IMR-90 (cell line): ENCODE measurements around the gene TBC1D8. TPM values are rescaled to one million over a fixed set of nuclear protein-coding genes. Genes with fewer than 3 reads are reported as not detected.

ENCODE experiments used
- ATAC-seq: fragments of 200-7000 bp; cut with Tn5 transposase; 2 replicates; pipeline ENCODE4 v1.9.1; 2020; ENCODE audit warnings: low read depth, mild to moderate bottlenecking, moderate library complexity
- BruUV-seq: library from RNA; stranded (reverse); fragments of 400-500 nt; replicated peaks from 2 replicates; lab custom pipeline; 2021; lab: Mats Ljungman, UMichigan
- CTCF ChIA-PET: fragments of 300-600 bp; formaldehyde crosslinking; extraction: SDS; loops from one replicate; lab custom pipeline; 2021; ENCODE audit warnings: antibody characterized with exemption; lab: Yijun Ruan, JAX
- POLR2A ChIA-PET: fragments of 300-600 bp; sonication (Branson Sonifier 250); formaldehyde crosslinking; loops from one replicate; lab custom pipeline; 2022; ENCODE audit warnings: antibody characterized with exemption; ENCODE audit not compliant: unreplicated experiment; lab: Charles Lee
- DNase-seq: peaks from one replicate; pipeline ENCODE4 v3.0.0; 2013
- H2AFZ ChIP-seq: replicated peaks from 2 replicates; pipeline ENCODE3; 2013; ENCODE audit warnings: low read length, mild to moderate bottlenecking; ENCODE audit not compliant: poor library complexity
- H2AK5ac ChIP-seq: 2 replicates; pipeline ENCODE4 v1.6.1; 2013; ENCODE audit warnings: low read depth, low read length, inconsistent platforms
- H2AK9ac ChIP-seq: replicated peaks from 2 replicates; pipeline ENCODE3; 2013; ENCODE audit warnings: mild to moderate bottlenecking, low read depth, low read length, moderate library complexity; ENCODE audit not compliant: poor library complexity
- H2BK120ac ChIP-seq: 2 replicates; pipeline ENCODE4 v1.6.1; 2013; ENCODE audit warnings: low read depth, low read length, inconsistent platforms
- H2BK15ac ChIP-seq: 3 replicates; pipeline ENCODE4 v1.6.1; 2013; ENCODE audit warnings: low read depth, low read length, inconsistent platforms
- H2BK20ac ChIP-seq: 2 replicates; pipeline ENCODE4 v1.6.1; 2013; ENCODE audit warnings: low read depth, mild to moderate bottlenecking, inconsistent platforms, low read length, moderate library complexity
- H2BK5ac ChIP-seq: 2 replicates; pipeline ENCODE4 v1.6.1; 2013; ENCODE audit warnings: mild to moderate bottlenecking, low read depth, low read length, inconsistent platforms; ENCODE audit not compliant: poor library complexity, severe bottlenecking
- H3K14ac ChIP-seq: replicated peaks from 2 replicates; pipeline ENCODE4 v1.6.1; 2013; ENCODE audit warnings: low read depth, low read length, inconsistent platforms
- H3K18ac ChIP-seq: 2 replicates; pipeline ENCODE4 v1.6.1; 2013; ENCODE audit warnings: low read depth, low read length, control low read depth
- H3K23ac ChIP-seq: 2 replicates; pipeline ENCODE4 v1.6.1; 2013; ENCODE audit warnings: low read depth, low read length, inconsistent platforms
- H3K27ac ChIP-seq: 2 replicates; pipeline ENCODE4 v1.5.1; 2013; ENCODE audit warnings: mild to moderate bottlenecking, control low read depth, low read length; ENCODE audit not compliant: insufficient read depth
- H3K27me3 ChIP-seq: 2 replicates; pipeline ENCODE4 v1.6.1; 2013; ENCODE audit warnings: low read length; ENCODE audit not compliant: control insufficient read depth, insufficient read depth
- H3K36me3 ChIP-seq: 2 replicates; pipeline ENCODE4 v1.6.1; 2013; ENCODE audit warnings: low read length, mixed read lengths; ENCODE audit not compliant: control insufficient read depth, insufficient read depth
- H3K4ac ChIP-seq: 2 replicates; pipeline ENCODE4 v1.6.1; 2013; ENCODE audit warnings: low read depth, low read length, inconsistent platforms
- H3K4me1 ChIP-seq: 2 replicates; pipeline ENCODE4 v1.6.1; 2013; ENCODE audit warnings: low read length, mixed read lengths; ENCODE audit not compliant: control insufficient read depth, insufficient read depth
- H3K4me2 ChIP-seq: 2 replicates; pipeline ENCODE4 v1.6.1; 2013; ENCODE audit warnings: low read depth, mild to moderate bottlenecking, control low read depth, low read length, moderate library complexity
- H3K4me3 ChIP-seq: 2 replicates; pipeline ENCODE4 v1.5.1; 2013; ENCODE audit warnings: low read depth, mild to moderate bottlenecking, control low read depth, low read length, moderate library complexity; ENCODE audit not compliant: insufficient read depth
- H3K56ac ChIP-seq: 2 replicates; pipeline ENCODE4 v1.6.1; 2013; ENCODE audit warnings: low read length, inconsistent platforms; ENCODE audit not compliant: insufficient read depth; ENCODE audit errors: extremely low read depth
- H3K79me1 ChIP-seq, 2 experiments: 2 replicates each; pipeline ENCODE4 v1.6.1; 2013; ENCODE audit warnings: low read length in 2 of 2, inconsistent platforms in 1 of 2, low read depth in 1 of 2
- H3K9ac ChIP-seq: 2 replicates; pipeline ENCODE4 v1.6.1; 2013; ENCODE audit warnings: low read depth, low read length, control low read depth
- H3K9me1 ChIP-seq: 2 replicates; pipeline ENCODE4 v1.6.1; 2013; ENCODE audit warnings: low read length, inconsistent platforms; ENCODE audit not compliant: insufficient read depth
- H3K9me3 ChIP-seq: 2 replicates; pipeline ENCODE4 v1.6.1; 2013; ENCODE audit warnings: low read length; ENCODE audit not compliant: control insufficient read depth, insufficient read depth
- H4K20me1 ChIP-seq: 2 replicates; pipeline ENCODE4 v1.6.1; 2013; ENCODE audit warnings: low read length, inconsistent platforms; ENCODE audit not compliant: insufficient read depth
- H4K5ac ChIP-seq: 2 replicates; pipeline ENCODE4 v1.6.1; 2013; ENCODE audit warnings: mild to moderate bottlenecking, low read depth, low read length, control low read depth
- H4K8ac ChIP-seq, 2 experiments: 2 replicates each; pipeline ENCODE4 v1.6.1; 2013; ENCODE audit warnings: low read depth in 2 of 2, low read length in 2 of 2, control low read depth in 1 of 2, inconsistent platforms in 1 of 2
- H4K91ac ChIP-seq: 2 replicates; pipeline ENCODE4 v1.6.1; 2013; ENCODE audit warnings: low read depth, low read length, inconsistent platforms; ENCODE audit not compliant: insufficient read depth
- BHLHE40 ChIP-seq: fragments of 150-350 bp; IDR thresholded peaks from 2 replicates; pipeline ENCODE4 v1.6.1; 2016; ENCODE audit warnings: mild to moderate bottlenecking, low read depth, low read length
- CHD1 ChIP-seq: IDR thresholded peaks from 2 replicates; pipeline ENCODE4 v1.6.1; 2012; ENCODE audit warnings: low read depth, low read length, improper control_type of control experiment
- RCOR1 ChIP-seq: IDR thresholded peaks from 2 replicates; pipeline ENCODE4 v1.6.1; 2012; ENCODE audit warnings: mild to moderate bottlenecking, low read length, improper control_type of control experiment; ENCODE audit not compliant: insufficient replicate concordance
- WGBS, 2 experiments: methylation state at CpG; one replicate each; pipeline versions ENCODE4 v1.1.5 to v1.1.7; 2013; ENCODE audit warnings: missing lambda C conversion rate in 2 of 2; ENCODE audit not compliant: insufficient read length in 1 of 2; ENCODE audit errors: extremely low coverage in 2 of 2; 5-methylcytosine and 5-hydroxymethylcytosine counted together
- dilution Hi-C: fragments of 300-500 bp; cut with HindIII; formaldehyde crosslinking; loops from one replicate; pipeline ENCODE4 v1.14.3; 2018; ENCODE audit warnings: low sequenced_read_pairs; ENCODE audit not compliant: unreplicated experiment
- in situ Hi-C: fragments of 300-500 bp; cut with MboI; formaldehyde crosslinking; loops from 3 replicates; pipeline ENCODE4 v1.14.3; 2019; ENCODE audit warnings: low sequenced_read_pairs, inconsistent platforms, mixed read lengths
- intact Hi-C: fragments of 100-400 bp; cut with micrococcal nuclease; formaldehyde crosslinking; loops from 2 replicates; pipeline ENCODE4 v1.10.0; 2022
- polyA plus RNA-seq, 3 experiments: library from polyadenylated mRNA; depleted of rRNA; stranded (reverse); fragments of >200 nt; gene quantifications; 2 replicates each; pipeline ENCODE4 v1.2.3, GENCODE V29; 2012; ENCODE audit warnings: low replicate concordance in 1 of 3
- total RNA-seq: library from RNA; depleted of rRNA; stranded (reverse); fragments of >200 nt; gene quantifications from 2 replicates; pipeline ENCODE4 v1.2.3, GENCODE V29; 2012

Gene TBC1D8
- total and polyA plus RNA-seq, 2 of the 4 experiments (the other 2 are of a cell fraction): 1.3 to 1.5 TPM

DNA sequence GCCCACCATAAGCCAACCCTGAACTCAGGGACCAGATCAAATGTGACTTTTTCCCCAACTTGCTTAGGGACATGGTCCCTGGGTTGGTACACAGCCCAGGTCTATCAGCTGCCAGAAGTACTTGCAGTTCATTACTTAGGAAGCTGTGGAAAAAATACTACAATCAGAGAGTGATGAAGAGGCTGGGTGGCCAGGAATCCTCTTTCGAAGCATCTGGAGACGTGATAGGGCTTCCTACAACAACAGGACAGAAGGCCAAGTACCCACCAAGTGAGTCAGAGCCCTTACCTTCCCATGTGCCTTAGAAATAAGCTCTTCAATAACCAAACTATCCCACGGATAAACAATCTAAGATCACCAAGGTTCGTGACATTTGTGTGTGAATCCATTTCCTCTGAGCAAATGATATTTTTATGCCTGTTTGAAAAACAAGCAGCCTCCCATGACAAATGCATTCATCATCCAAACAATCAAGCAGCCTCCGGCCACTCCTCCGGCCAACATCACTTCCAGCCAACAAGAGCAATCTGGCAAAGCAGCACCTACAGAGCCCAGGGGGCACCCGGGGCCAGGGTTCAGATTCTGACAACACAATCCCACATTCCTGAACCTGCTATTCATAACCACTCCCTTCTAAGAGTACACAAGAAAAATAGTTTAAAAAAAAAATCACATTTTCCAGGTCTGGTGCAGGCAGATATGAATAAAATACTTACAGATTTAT is 26.4 kb downstream of the TBC1D8 start:
- Histone ChIP-seq H3K56ac (peak overlapping the region; percentile 52; the same call in 1 of the 2 replicates), H4K91ac (peak overlapping the region; percentile 70), H3K36me3 (no peaks in the 10 kb centered on the region), H3K18ac (0 out of 2 replicates have a peak overlapping the region, but pooled peaks have one; percentile 9), H3K27ac (peak overlapping the region; percentile 62), H2AK9ac (peak overlapping the region; percentile 20), H3K27me3 (no peaks in the 10 kb centered on the region), H2BK5ac (peak overlapping the region; percentile 66), H3K9me3 (no peaks in the 10 kb centered on the region), H3K9ac (no peak overlapping the region), H2BK120ac (peak overlapping the region; percentile 88), H4K5ac (no peak overlapping the region), H3K4me2 (peak overlapping the region; percentile 76), H2BK15ac (peak overlapping the region; percentile 77; the same call in 2 of the 3 replicates), H3K14ac (peak overlapping the region; percentile 84), H3K4ac (peak overlapping the region; percentile 87), H2AK5ac (peak overlapping the region; percentile 90), H3K79me1 (peaks cover 6 to 46% of the 10 kb centered on the region in 2 experiments; a peak in 3 of 4 replicates), H4K20me1 (peaks cover 10% of the 10 kb centered on the region; the same call in 1 of the 2 replicates), H3K4me3 (no peak overlapping the region), H2BK20ac (peak overlapping the region; percentile 88), H3K4me1 (peaks cover 18% of the 10 kb centered on the region), H3K9me1 (peaks cover 29% of the 10 kb centered on the region), H3K23ac (peak overlapping the region; percentile 80), H4K8ac (peak overlapping the region; percentile 3 to 86; a peak in 3 of 4 replicates), H2AFZ (no peak overlapping the region)
- TF ChIP-seq CHD1 (no peak), RCOR1 (peak; percentile 10), BHLHE40 (no peak)
- DNase-seq: peak; percentile 76
- WGBS, 2 experiments: no CpG with 5 or more reads among the region's 7 CpGs
- intact Hi-C loops: no loop called here
- CTCF ChIA-PET: interaction anchor here (0.8 to 1.6 kb wide), 2 partner anchors 64 to 89 kb away, joined by 3 to 4 read pairs; no protein-coding TSS in a partner anchor
- in situ Hi-C loops: no loop called here
- peak; percentile 84 for ATAC-seq
- BruUV-seq: no TSS peak
- POLR2A ChIA-PET: interaction anchor here (0.5 to 1.1 kb wide), 3 partner anchors 13 to 1177 kb away, joined by 3 to 5 read pairs (median 3); partner anchors contain the start of gene TBC1D8
- dilution Hi-C loops: no loop called here
